HG03432 (cell line): ENCODE data around the gene GJB2.
A peak's percentile ranks its signal among the peaks of the same experiment; 100 is the strongest.
"Not testable (repeated sequence)": the region's sequence is repeated elsewhere in the genome, so short reads cannot be mapped to it uniquely, and the experiment has no call there.

ENCODE experiments used
- ATAC-seq: cut with Tn5 transposase; IDR thresholded peaks from one replicate; pipeline ENCODE4 v1.9.1; 2021; ENCODE audit warnings: mild to moderate bottlenecking, moderate library complexity; ENCODE audit not compliant: unreplicated experiment

Gene GJB2

DNA sequence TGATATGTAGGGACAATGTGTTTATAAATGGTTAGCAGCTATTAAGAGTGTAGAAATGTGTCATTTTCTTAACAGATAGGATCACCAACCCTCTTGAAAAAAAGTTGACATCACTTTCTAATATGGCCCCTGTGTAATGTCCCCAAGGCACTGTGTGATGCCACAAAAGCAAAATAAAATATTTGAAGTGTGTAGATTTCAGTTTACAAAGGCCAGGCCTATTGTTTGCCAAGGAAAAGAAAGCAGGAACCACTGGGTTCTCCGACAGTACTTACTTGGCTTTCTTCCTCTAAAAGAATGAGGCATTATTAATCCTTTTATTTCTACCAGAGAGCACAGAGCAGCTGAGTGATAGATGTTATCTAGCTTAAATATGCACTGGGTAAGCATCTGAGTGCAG lies 21.4 kb downstream of the GJB2 start:
- no peak for ATAC-seq

DNA sequence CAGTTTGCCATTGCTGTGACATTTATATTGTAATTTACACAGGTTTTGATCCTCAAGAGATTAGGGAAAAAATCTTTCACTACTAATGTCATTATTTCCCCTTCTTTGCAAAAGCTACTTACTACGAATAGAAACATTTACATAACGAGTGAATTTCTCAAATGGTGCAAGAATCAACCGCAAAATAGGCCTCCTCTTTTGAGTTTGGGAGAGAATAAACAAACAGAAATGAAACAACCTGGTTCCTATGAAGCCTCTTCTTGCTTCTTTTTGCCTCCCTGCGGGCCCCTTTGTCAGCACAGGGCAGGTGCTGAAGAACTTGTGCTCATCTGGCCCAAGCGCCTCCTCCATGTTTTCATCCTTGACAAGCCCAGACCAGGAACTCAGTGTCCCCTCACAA lies 21.8 kb downstream of the GJB2 start:
- no peak for ATAC-seq

DNA sequence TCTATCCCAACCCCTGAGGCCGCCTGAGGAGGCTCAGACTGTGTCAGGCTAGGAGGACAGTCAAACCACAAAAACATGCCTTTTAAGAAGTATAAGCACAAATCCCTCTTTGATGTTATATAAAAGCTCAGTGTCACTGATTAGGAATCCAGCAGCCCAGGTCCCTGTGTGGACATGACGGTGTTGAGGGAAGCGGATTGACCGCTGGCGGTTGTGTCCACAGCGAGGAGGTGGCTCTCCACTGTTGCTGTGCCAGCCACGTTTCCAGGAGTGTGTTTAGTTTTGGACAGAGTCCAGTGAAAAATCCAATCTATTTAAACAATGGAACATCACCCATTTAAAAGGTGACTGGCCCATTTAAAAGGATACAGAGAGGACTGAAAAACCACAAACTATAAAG lies 24.3 kb downstream of the GJB2 start:
- no peak for ATAC-seq

GRCh38 chr13:20165417-20166257 lies 27.1 kb downstream of the GJB2 start:
- ATAC-seq = no peak

DNA sequence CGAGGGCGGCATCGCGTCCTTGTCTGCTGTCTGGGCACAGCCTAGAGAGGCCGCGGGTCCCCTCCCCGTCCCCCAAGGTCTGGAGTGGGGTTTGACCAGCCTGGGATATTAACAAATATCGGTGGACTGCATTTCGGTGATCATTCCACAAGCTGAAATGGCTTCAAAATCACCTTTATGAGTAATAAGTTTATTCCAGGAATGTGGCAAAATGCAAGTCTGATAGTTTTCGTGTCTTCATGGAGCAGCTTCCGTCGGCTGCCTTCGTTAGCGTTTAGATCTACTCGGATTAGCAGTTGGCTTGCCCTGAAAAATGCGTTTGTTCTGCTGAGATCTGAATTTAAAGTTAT lies 30.8 kb downstream of the GJB2 start:
- no peak for ATAC-seq

DNA sequence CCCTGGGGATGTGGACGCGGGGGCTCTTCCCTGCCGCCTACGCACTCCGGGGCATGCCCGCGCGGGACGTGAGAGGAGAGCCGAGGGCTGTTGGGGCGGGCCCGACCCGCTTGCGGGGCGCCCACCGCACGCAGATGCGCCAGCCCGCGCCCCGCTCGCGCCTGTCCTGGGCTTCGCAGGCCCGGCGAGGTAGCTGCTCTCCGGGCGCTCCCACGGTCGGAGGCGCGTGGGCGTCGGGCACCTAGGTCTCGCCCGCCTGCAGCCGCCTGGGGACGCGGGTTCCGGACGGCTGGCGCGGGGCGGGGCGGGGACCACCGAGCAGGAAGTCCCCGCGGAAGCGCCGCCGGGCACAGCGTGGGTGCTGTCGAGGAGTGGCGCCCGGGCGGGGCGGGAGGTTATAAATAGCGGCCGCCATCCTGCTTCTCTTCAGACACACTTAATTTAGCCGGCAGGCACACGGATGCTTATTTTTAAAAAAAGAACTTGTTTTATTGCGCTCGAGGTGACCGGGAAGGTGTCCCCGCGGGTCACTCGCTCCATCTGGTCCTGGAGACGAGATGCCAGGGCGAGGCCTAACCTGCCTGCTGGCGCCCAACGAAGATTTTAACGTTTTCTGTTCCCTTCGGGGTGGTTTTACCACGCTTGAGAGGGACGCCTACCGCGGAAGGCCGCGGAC lies 31.3 kb downstream of the GJB2 start:
- peak; percentile 60 for ATAC-seq

- ATAC-seq = peak; percentile 78
These were observed 32.1 kb downstream of the GJB2 start, which contains the start of gene GJA3 for GRCh38 chr13:20160306-20161274. Gene GJA3, minus strand, starts transcription at chr13:20161052. Its CDS starts 17,764 bp downstream, at chr13:20143288.

DNA sequence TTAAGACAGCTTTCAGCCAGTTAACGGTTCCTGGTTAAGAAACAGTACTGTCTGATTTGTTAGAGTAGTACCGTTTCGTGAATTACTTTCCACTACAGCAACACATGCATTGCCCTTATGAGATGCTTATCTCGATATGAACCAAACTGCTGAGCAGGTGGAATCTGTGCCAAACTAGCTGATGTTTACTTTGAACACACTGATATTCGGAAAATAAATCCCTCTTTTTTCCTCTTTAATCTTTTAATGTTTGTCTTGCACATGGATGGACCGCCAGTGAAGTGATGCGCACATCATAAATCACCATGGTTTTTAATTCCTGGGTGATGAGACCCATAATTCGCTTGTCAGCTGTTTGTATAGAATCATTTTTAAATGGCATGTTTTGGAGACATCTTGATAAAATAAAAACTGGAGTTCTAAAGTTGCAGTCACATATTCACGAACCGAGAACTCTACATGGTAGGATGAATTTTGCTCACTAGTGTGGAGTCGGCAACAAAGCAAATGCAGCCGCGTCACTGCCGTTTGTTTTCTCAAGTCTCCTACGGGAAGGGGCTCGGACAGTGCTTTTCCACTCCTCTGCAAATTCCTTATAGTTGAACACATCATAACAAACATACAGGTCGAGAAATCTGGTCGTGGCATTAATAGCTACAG lies 33.0 kb downstream of the GJB2 start:
- ATAC-seq = no peak

DNA sequence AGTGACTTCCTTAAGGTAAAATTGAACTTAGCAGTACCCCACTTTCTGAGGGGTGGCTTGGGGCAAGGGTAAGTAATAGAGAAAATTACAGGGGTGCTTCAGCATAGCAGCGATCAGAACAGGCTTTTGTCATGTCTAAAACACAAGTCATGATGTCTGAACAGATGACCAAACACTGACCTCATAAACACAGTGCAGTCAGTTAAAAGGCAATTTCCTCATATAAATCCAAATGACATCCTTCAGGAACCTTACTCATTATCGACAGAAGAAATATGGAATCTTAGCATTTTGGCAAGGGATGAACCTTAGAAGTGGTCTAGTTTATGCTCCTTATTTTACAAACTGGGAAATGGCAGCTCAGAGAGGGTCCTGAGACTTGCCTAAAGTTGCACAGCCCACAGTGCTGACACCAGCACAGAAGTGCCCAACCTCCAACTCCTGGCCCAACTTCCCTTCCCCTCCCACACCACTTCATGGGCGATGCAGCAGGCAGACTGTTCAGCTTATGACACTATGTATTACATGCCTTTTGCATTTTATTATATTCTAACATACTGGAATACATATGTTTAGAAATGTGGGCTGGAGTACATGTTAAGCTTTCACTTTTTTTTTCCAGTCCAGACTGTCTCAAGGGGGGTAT lies 35.5 kb downstream of the GJB2 start:
- ATAC-seq = no peak

DNA sequence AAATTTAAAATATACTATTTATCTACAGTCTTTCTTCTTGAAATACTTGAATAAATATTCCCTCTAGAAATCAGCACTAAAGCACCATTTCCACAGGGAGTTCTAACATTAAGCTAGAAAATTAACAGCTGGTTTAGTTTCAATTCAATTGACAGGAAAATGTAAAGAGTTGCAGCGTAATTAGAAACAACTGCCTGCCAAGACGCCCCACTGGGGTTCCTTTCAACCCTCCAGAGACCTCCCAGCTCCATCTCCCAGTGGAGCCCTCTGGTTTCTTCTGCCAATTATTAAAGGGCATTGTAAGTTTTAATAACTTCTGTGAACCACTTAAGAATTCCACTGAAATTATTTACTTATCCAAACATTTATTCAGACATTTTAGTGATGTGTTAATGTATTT lies 36.0 kb downstream of the GJB2 start:
- no peak for ATAC-seq

DNA sequence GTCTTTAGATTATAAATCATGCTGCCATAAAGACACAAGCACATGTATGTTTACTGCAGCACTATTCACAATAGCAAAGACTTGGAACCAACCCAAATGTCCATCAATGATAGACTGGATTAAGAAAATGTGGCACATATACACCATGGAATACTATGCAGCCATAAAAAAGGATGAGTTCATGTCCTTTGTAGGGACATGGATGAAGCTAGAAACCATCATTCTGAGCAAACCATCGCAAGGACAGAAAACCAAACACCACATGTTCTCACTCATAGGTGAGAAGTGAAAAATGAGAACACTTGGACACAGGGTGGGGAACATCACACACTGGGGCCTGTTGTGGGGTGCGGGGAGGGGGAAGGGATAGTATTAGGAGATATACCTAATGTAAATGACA lies 39.4 kb downstream of the GJB2 start:
- ATAC-seq = not testable (repeated sequence)

GRCh38 chr13:20151612-20152011 lies 41.1 kb downstream of the GJB2 start:
- no peak for ATAC-seq

GRCh38 chr13:20151016-20151415 lies 41.7 kb downstream of the GJB2 start:
- no peak for ATAC-seq

DNA sequence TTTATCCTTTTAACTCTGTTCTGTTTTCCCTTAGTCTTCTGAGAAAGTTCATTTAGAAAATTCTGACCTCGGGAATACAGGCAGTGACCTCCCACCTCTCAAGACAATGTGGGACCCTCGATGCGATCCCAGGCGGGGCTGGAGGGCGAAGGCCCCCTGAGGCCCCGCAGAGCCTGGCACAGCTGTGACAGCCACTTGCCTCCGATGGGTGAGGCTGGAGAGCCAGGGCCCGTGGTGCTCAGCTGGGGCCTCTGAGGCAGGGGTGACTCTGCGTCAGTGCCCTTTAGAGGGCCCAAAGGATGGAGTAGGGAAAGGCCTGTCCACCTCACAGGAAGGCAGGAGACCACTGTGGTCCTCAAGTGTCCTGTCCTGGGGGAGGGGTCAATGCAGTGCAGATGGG lies 42.2 kb downstream of the GJB2 start:
- no peak for ATAC-seq

DNA sequence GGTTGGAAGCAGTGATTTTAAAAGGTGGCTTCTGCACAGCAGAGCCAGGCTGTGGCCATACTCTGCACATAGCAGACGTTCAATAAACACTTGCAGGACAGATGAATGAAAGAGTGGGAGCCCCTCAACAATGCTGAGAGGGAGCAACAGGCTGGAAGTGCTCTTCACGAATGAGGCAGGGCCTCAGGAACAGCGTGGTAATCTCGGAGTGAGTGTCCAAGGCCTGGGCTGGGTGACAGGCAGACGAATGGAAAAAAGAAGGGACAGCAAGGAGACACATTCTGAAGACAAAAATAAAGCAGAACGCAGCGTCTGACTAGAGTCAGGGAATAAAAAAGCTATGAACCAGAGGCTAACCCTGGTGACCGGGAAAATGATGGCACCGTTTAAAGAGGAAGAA lies 43.0 kb downstream of the GJB2 start:
- no peak for ATAC-seq

GRCh38 chr13:20148501-20149183 lies 44.1 kb downstream of the GJB2 start:
- ATAC-seq = no peak

- ATAC-seq = no peak
These were observed 46.4 kb downstream of the GJB2 start for GRCh38 chr13:20146381-20146780.

GRCh38 chr13:20145521-20145920 lies 47.2 kb downstream of the GJB2 start:
- no peak for ATAC-seq

DNA sequence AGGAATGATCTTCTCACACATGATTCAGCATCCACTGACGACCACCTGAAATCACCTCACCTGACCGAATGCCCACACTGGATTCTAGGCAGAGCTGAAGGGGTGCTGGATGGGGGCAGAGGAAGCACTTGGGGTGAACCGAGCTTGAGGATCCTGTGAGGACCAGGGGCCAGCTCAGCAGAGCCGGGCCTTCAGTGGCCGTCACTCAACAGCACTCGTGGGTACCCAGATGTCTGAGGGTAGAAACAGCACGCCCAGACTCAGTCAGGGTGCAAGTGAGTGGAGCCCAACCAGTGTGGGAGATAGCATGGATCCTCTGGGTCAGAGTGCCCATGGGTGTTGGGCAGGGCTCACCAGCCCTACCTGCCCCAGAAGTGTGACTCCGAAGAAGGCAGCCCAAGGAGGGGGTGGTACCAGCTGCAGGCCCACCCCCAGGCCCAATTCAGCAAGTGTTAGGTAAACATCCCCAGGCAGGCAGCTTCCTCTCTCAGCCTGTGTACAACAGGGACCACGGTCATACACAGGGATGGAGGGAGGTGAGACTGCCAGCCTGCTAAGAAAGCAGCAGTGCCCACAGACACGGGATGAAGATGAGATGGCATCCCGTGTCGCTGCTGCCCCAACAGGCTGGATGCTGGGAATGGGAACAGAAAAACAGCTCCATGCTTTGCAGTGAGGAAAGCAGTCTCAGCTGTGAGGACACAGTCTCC lies 48.4 kb downstream of the GJB2 start:
- no peak for ATAC-seq
